GM06990 (cell line): ENCODE results near the gene KLHL4.
"Not testable (repeated sequence)": the region's sequence is repeated elsewhere in the genome, so short reads cannot be mapped to it uniquely, and the experiment has no call there.

Source experiments
- DNase-seq: peaks from one replicate; pipeline ENCODE4 v3.0.0-alpha.2; 2011; ENCODE audit not compliant: insufficient read length; ENCODE audit errors: extremely low read depth
- H3K27me3 ChIP-seq: replicated peaks from 2 replicates; pipeline ENCODE4 v1.6.0; 2011; ENCODE audit warnings: low read length; ENCODE audit not compliant: control insufficient read depth, insufficient read depth
- H3K36me3 ChIP-seq: 2 replicates; pipeline ENCODE4 v1.5.1; 2011; ENCODE audit warnings: low read length; ENCODE audit not compliant: control insufficient read depth, insufficient read depth
- H3K4me3 ChIP-seq: replicated peaks from 2 replicates; pipeline ENCODE4 v1.5.1; 2011; ENCODE audit warnings: low read depth, mild to moderate bottlenecking, control low read depth, low read length
- CTCF ChIP-seq: IDR thresholded peaks from 2 replicates; pipeline ENCODE4 v1.5.1; 2011; ENCODE audit warnings: low read length, control low read depth, mild to moderate bottlenecking, inconsistent platforms; ENCODE audit not compliant: insufficient read depth, poor library complexity, severe bottlenecking

The KLHL4 gene

DNA sequence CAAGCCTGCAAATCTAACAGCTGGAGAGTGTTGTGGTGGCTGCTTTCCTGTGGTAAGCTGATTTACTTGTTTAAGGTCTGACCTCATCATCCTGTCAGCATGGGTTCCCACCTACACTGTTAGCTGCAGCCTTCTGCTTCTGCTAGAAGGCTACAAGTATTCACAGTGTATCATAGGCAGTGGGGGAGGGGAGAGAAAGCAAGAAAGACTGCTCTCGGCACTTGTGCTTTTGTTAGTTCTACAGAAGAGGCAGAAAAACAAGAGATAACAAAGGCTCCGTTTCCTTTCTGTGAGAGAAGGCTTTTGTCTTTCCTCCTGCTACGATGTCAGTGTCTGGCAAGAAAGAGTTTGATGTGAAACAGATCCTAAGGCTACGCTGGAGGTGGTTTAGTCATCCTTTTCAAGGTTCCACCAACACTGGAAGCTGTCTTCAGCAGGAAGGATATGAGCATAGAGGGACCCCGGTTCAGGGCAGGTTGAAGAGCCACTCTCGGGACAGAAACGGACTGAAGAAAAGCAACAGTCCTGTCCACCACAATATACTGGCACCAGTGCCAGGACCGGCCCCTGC lies at the start of gene KLHL4:
Gene KLHL4, plus strand, starts transcription at position 232 of the 571 bp plus-strand sequence. Its CDS starts 92 bp downstream, at position 324.
- TF ChIP-seq CTCF, result no peak
- Histone ChIP-seq H3K36me3 (no peaks in the 10 kb centered on the region), H3K27me3 (no peaks in the 10 kb centered on the region), H3K4me3 (no peak within 1 kb of the TSS)
- no peak for DNase-seq

DNA sequence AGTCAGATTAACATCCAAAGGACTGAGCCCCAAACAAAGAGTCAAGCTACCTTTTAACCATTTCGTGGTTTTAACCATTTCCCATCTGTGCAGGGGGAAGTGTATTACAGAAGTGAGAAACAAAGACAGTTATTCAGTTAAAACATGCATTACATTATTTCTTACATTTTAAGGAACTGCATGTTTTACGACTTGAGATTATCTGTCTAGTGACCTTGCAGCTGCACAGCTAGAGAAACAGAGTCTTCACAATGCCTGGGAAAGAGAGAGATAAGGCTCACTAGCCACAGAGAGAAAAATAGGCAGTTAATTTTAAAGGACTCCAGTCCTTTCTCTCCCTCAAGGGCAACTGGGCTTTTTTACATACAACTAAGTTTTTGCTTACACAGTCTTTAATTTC lies 48.7 kb upstream of the KLHL4 start:
- no peak for TF ChIP-seq CTCF
- H3K36me3 ChIP-seq, result no peaks in the 10 kb centered on the region
- no peaks in the 10 kb centered on the region for H3K27me3 ChIP-seq
- DNase-seq, result no peak
- H3K4me3 ChIP-seq, result no peak overlapping the region

DNA sequence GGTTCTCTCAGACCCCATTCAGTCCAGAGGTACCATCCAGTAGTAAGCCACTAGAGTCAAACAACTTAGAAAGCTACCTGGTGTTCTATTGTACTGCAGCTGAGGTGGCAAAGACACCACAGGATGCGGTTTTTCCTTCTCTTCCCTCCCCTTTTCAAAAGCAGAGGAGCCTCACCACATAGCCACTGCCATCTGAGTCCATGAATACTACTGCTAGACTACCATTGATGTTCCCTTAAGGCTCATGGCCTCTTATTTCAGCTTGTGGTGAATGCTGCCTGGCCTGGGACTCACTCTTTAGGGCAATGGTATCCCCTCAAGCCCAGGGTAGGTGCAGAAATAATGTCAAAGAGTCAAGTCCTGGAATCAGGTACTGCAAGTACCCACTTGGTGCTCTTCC lies 41.8 kb upstream of the KLHL4 start:
- H3K36me3 ChIP-seq, result no peaks in the 10 kb centered on the region
- no peak for DNase-seq
- no peak for TF ChIP-seq CTCF
- no peak overlapping the region for H3K4me3 ChIP-seq
- no peaks in the 10 kb centered on the region for H3K27me3 ChIP-seq

- H3K27me3 ChIP-seq, H3K4me3 ChIP-seq, DNase-seq, H3K36me3 ChIP-seq: not testable (repeated sequence)
These were observed 38.9 kb upstream of the KLHL4 start for GRCh38 chrX:87478703-87479102.

DNA sequence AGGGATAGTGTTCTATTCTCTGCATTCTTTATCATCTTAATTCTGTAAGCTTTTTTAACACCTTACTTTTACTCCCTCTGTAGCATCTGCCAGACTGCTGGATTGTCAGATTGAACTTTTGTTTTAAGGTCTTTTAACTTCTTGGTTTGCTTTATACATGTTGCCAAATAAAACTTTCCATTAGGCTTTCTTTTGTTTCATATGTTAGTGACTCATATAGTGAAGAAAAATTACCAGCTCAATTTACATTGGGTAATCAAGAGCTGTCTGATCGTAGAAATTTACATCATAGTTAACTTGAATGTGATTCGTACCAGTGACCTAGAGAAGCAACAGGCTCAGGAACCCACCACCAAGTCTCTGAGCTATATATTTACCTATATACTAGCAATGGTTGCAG lies 28.5 kb upstream of the KLHL4 start:
- TF ChIP-seq CTCF, result no peak
- no peaks in the 10 kb centered on the region for H3K36me3 ChIP-seq
- no peak overlapping the region for H3K4me3 ChIP-seq
- H3K27me3 ChIP-seq, result no peaks in the 10 kb centered on the region
- no peak for DNase-seq

DNA sequence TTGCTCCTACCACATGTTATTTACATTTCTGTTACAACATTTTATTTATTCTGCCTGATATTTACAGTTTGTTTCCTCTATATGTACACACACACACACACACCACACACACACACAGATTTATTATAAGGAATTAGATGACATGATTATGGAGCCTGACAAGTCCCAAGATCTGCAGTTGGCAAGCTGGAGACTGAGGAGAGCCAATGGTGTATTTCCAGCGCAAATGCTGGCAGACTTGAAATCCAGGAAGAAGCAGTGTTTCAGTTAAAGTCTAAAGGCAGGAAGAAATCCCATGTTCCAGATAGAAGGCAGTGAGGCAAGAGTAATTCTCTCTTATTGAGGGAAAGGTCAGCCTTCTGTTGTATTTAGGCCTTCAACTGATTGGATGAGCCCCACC lies 1.8 kb upstream of the KLHL4 start:
- Histone ChIP-seq H3K27me3 (no peaks in the 10 kb centered on the region), H3K36me3 (no peaks in the 10 kb centered on the region), H3K4me3 (no peak overlapping the region)
- no peak for DNase-seq
- TF ChIP-seq CTCF, result no peak
